Activated naive CD4-positive, alpha-beta T cell treated with anti-CD3 and anti-CD28 coated beads, Interleukin-2, amount 50 U/mL, for 16 hours (primary cell): ENCODE data around the gene SIRT3.
"Not testable (repeated sequence)": the region's sequence is repeated elsewhere in the genome, so short reads cannot be mapped to it uniquely, and the experiment has no call there.

ENCODE experiments used
- DNase-seq: peaks from one replicate; pipeline ENCODE4 v3.0.0-alpha.2; 2020

Gene SIRT3

DNA sequence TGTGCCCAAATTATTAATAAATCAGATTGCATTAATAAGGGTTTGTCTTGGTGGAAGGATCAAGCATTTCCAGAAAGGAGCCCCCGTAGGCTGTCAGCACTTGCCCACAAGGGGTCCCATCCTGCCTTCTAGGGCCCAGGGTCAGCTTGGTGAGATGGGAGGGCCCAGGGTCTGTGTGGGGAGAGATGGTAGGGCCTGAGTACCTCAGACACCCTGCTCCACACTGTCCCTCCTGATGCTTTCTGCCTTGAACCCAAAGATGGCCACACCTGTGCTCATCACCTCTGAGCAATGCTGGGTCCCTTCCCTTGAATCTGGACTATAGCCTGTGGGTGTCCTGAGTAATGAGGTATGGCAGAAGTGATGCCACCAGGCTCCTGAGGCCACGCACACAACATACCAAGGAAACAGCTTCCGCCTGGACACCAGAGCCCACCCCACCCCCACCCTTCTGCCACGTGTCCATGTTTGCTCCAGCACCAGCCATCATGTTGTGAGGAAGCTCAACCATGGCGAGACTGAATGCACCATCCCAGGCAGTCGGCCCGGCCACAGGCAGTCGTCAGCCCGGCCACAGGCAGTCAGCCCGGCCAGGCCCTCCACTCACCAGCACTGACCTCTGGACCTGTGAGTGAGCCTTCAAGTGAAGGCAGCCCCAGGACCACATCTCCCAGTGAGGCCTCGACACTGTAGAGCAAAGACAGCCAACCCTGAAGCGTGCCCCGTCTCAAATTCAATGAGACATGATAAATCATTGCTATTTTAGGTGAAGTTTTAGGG is 35.7 kb downstream of the SIRT3 start:
- peak; percentile 3 for DNase-seq

- DNase-seq, result peak; percentile 7
Observed at GRCh38 chr11:199782-200181, 36.4 kb downstream of the SIRT3 start.

- peak; percentile 8 for DNase-seq
Observed at GRCh38 chr11:199004-199581, 37.0 kb downstream of the SIRT3 start.

DNA sequence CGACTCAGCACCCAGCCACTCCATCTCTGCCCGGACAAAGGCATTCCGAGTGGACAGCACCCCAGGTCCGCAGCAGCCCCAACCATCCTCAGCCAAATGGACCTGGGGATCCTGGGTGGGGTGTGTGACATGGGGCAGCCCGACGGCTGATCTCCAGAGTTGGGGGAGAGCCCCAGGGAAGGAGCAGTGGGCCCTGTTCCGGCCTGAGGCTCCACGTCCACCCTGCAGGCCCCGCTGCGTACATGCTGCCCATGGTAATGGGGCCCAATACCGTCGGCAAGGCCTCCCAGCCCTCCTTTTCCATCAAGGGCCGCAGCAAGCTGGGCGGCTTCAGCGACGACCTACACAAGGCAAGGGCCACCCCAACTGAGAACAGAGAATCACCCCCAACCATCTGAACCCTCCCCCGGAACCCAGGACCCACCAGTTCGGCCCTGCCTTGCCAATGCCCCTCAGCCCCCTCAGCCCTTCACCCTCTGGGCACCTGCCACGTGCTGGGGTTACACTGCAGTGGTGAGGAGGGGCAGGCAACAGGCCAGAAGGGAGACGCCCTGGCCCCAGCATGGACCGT is 37.8 kb downstream of the SIRT3 start:
- peak; percentile 9 for DNase-seq

GRCh38 chr11:197741-198235 is 38.4 kb downstream of the SIRT3 start:
- peak; percentile 8 for DNase-seq

- peak; percentile 4 for DNase-seq
Observed at GRCh38 chr11:196786-197731, 39.1 kb downstream of the SIRT3 start.

DNA sequence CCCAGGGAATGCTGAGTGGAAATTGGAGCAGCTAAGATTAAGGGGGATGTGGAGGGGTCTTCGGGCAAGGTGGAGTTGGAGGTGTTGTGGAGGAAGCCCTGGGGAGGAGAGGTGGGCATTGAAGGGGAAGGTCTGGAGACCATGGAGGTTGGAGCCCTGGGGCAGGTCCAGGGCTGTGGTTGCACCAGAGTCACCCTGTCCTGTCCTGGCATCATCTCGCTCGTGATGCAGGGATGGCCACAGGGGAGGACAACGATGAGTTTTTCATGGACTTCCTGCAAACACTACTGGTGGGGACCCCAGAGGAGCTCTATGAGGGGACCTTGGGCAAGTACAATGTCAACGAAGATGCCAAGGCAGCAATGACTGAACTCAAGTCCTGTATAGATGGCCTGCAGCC is 42.7 kb downstream of the SIRT3 start:
- DNase-seq, result peak; percentile 7

DNA sequence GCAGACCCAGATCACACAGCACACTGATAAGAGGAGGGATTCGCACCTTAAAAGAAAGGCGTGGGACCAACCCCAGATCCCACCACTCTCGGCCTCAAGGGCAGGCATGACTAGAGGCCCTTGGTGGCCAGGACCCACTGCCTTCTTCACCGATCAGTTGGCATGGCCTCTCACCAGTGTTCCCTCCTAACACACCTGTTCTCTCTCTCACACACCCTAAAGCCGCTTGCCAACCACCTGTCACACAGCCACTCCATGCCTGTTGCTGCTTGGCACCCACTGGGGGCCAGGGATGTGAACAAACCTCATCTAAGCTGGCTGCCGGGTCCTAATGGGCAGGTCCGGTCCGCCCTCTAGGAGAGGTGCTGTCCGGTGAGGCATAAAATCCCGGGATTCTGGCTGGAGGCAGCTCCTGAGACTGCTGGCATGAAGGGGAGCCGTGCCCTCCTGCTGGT is 43.4 kb downstream of the SIRT3 start, which contains the start of gene SCGB1C1:
TSS of gene SCGB1C1 (plus strand) at position 405 of the 455 bp plus-strand sequence. CDS start at position 427, 22 bp downstream.
- not testable (repeated sequence) for DNase-seq

DNA sequence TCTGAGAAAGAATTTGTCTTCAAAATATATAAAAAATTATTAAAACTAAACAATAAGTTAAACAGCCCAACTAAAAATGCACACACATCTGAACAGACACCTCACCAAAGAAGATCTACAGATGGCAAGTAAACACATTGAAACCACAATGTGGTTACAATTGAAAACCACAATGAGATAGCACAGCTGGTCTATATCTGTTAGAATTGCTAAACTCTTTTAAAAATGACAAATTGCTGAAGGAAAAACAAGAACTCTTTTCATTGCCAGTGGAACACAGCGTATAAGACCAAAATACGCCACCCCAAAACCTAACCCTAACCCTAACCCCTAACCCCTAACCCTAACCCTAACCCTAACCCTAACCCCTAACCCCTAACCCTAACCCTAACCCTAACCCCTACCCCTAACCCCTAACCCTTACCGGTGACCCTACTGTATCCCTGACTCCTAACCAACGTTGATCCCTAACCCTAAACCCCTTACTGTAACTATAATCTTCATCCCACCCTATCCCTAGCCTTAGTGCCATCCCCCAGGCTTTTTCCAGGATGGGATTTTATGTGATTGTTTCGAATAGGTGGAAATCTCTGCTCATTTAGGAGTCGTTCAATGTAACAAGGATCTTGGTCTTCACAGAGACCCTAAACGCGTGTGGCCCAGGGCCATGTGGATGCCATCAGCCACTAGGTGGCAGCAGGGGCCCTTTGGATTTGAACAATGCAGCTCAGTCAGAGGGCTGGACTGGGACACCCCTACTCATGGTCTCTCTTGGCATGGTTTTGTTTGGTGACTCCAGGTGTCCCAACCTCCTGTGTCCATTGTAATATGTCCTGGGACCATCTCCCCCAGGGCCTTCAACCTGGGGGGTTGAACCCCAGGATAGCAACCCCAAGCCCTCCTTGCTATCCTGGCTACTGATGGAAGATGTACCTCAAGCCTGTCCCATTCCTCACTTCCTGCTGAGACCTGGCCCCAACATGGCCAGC is 44.4 kb downstream of the SIRT3 start:
- peak; percentile 58 for DNase-seq

GRCh38 chr11:190546-190945 is 45.6 kb downstream of the SIRT3 start:
- DNase-seq, result peak; percentile 5

DNA sequence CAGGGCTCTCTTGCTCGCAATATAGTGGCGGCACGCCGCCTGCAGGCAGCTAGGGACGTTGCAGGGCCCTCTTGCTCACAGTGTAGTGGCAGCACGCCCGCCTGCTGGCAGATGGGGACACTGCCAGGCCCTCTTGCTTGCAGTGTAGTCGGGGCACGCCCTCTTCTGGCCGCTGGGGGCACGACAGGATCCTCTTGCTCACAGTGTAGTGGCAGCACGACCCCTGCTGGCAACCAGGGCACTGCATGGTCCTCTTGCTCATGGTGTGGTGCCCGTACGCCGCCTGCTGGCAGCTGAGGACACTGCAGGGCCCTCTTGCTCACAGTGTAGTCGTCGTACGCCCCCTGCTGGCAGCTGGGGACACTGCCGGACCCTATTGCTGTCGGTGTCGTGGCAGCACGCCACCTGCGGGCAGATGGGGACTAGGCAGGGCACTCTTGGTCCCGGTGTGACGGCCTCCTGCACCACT is 46.3 kb downstream of the SIRT3 start:
- DNase-seq, result peak; percentile 55

DNA sequence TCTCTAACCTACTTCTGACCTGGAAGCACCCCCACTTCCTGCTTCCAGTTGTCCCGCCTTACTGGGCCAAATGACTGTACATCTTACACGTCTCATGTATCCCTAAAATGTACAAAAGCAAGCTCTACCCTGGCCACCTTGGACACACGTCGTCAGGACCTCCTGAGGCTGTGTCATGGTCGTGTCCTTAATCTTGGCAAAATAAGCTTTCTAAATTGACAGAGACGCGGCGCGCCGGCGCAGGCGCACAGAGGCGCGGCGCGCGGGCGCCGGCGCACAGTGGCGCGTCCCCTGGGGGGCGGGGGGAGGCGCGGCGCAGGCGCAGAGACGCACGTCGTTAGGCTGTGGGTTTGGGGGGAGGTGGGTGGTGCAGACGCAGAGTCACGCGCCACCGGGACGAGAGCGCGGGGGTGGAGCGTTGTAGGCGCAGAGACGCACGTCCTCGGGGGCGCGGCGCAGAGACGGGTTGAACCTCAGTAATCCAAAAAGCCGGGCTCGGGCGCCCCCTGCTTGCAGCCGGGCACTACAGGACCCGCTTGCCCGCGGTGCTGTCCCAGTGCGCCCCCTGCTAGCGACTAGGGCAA is 46.9 kb downstream of the SIRT3 start:
- peak; percentile 5 for DNase-seq

GRCh38 chr11:180242-180641 is 55.9 kb downstream of the SIRT3 start:
- not testable (repeated sequence) for DNase-seq
